ENCODE measurements around the gene PFKFB4. TPM values are rescaled to one million over a fixed set of nuclear protein-coding genes. Genes with fewer than 3 reads are reported as not detected.

Gene PFKFB4
- polyA plus RNA-seq, 1 donor, result 5.1 TPM

Other genes with a start within 250 kb of the PFKFB4 start
- not detected for gene SPINK8, start 223.1 kb downstream of the PFKFB4 start, polyA plus RNA-seq (ENCODE audit: insufficient read length)
- gene FBXW12, start 184.6 kb downstream of the PFKFB4 start, polyA plus RNA-seq (ENCODE audit: insufficient read length), result 0.15 TPM
- gene PLXNB1, start 126.7 kb downstream of the PFKFB4 start, polyA plus RNA-seq (ENCODE audit: insufficient read length), result 17.3 TPM
- gene CCDC51, start 116.7 kb downstream of the PFKFB4 start, polyA plus RNA-seq (ENCODE audit: insufficient read length), result 11.0 TPM
- gene TMA7, start 116.5 kb downstream of the PFKFB4 start, polyA plus RNA-seq (ENCODE audit: insufficient read length), result 160 TPM
- gene ATRIP, start 110.1 kb downstream of the PFKFB4 start, polyA plus RNA-seq (ENCODE audit: insufficient read length), result 7.3 TPM
- 58.4 TPM for gene SHISA5, start 52.6 kb downstream of the PFKFB4 start, polyA plus RNA-seq (ENCODE audit: insufficient read length)
- 0.19 TPM for gene UCN2, start 7.0 kb upstream of the PFKFB4 start, polyA plus RNA-seq (ENCODE audit: insufficient read length)
- gene COL7A1, start 38.5 kb upstream of the PFKFB4 start, polyA plus RNA-seq (ENCODE audit: insufficient read length), result 6.4 TPM
- 204 TPM for gene UQCRC1, start 52.8 kb upstream of the PFKFB4 start, polyA plus RNA-seq (ENCODE audit: insufficient read length)
- gene TMEM89, start 65.0 kb upstream of the PFKFB4 start, polyA plus RNA-seq (ENCODE audit: insufficient read length), result not detected
- gene SLC26A6, start 78.7 kb upstream of the PFKFB4 start, polyA plus RNA-seq (ENCODE audit: insufficient read length), result 8.9 TPM
- gene CELSR3, start 106.1 kb upstream of the PFKFB4 start, polyA plus RNA-seq (ENCODE audit: insufficient read length), result 0.35 TPM
- gene NCKIPSD, start 129.1 kb upstream of the PFKFB4 start, polyA plus RNA-seq (ENCODE audit: insufficient read length), result 8.1 TPM
- gene IP6K2, start 160.4 kb upstream of the PFKFB4 start, polyA plus RNA-seq (ENCODE audit: insufficient read length), result 81.6 TPM